Measurements from ENCODE around the gene PTPRD. TPM values are rescaled to one million over a fixed set of nuclear protein-coding genes. Genes with fewer than 3 reads are reported as not detected.

PTPRD gene
- total RNA-seq, 1 experiment from 2014 or later, result 69.6 TPM

DNA sequence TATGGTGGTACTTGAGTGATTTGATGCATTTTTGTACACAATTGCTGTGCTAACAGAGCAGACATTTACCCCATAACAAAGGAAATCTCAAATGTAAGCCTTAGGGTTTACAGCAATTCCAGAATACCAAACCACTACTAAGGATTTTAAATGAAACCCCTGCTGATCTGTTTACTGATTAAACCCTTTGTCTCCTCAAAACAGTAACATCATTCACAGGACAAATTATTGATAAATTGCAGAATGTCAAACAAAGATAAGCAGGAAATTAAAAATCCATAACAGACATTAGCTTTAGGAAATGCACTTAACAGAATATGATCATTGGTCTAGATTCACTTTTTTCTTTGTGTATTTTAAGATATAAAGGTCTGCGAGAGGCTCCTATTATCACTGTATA, 1796.9 kb downstream of the PTPRD start (continued):
- no peak for TF ChIP-seq E2F4 (CRISPR knock-in tag; IDR thresholded peaks at IDR 0.05; ENCODE audit: borderline replicate concordance, low read depth)
- no peak for TF ChIP-seq RORB (CRISPR knock-in tag; IDR thresholded peaks at IDR 0.05)

DNA sequence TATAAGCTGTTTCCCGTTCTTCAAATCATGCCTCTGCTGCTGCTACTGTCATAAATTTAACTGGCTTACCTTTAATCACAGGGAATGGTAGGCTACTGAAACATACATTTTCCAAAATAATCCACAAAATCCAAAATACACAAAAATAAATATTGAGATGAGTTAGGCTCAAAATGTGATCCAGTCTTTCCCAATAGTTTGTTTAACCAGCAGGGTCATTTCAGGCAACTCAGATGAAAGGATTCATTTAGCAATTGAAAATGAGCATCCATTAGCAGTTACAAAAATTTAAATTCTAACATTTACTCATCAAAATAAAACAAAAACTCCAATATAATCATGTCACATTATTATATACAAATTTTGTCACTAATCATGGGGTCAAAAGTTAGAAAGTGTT, 1797.6 kb downstream of the PTPRD start:
- POLR2A ChIA-PET, result no interaction called here
- ATAC-seq (no peak), DNase-seq (ENCODE audit: low spot score) (no peak)
- Mint-ChIP-seq H3K4me1 (peaks cover 26% of the 10 kb centered on the region), H3K36me3 (no peaks in the 10 kb centered on the region), H3K4me3 (no peak overlapping the region), H3K27me3 (ENCODE audit: low read depth) (no peaks in the 10 kb centered on the region), H3K27ac (no peak overlapping the region), H3K9me3 (no peaks in the 10 kb centered on the region)
- CTCF ChIA-PET, result no interaction called here
- TF ChIP-seq GABPB1 (CRISPR knock-in tag; IDR thresholded peaks at IDR 0.05) (no peak), FOXJ3 (CRISPR knock-in tag; IDR thresholded peaks at IDR 0.05; ENCODE audit: borderline replicate concordance) (no peak), ATF2 (CRISPR knock-in tag; IDR thresholded peaks at IDR 0.05; ENCODE audit: borderline replicate concordance, low read depth) (no peak), ZNF281 (CRISPR knock-in tag; IDR thresholded peaks at IDR 0.05) (no peak), ZBTB21 (CRISPR knock-in tag; IDR thresholded peaks at IDR 0.05; ENCODE audit: borderline replicate concordance) (no peak), NFE2L1 (CRISPR knock-in tag; IDR thresholded peaks at IDR 0.05) (no peak), ZNF532 (CRISPR knock-in tag; IDR thresholded peaks at IDR 0.05; ENCODE audit: borderline replicate concordance) (no peak), CDX4 (CRISPR knock-in tag; IDR thresholded peaks at IDR 0.05; ENCODE audit: borderline replicate concordance) (no peak), CBFB (CRISPR knock-in tag; IDR thresholded peaks at IDR 0.05; ENCODE audit: low read depth) (no peak), NR2C2 (CRISPR knock-in tag; IDR thresholded peaks at IDR 0.05) (no peak), ZNF317 (CRISPR knock-in tag; IDR thresholded peaks at IDR 0.05; ENCODE audit: borderline replicate concordance, low read depth) (no peak), ZNF219 (CRISPR knock-in tag; IDR thresholded peaks at IDR 0.05; ENCODE audit: borderline replicate concordance) (no peak), NR1H2 (CRISPR knock-in tag; IDR thresholded peaks at IDR 0.05) (no peak), JAZF1 (CRISPR knock-in tag; IDR thresholded peaks at IDR 0.05) (no peak)
- TF ChIP-seq, protein P1, sequence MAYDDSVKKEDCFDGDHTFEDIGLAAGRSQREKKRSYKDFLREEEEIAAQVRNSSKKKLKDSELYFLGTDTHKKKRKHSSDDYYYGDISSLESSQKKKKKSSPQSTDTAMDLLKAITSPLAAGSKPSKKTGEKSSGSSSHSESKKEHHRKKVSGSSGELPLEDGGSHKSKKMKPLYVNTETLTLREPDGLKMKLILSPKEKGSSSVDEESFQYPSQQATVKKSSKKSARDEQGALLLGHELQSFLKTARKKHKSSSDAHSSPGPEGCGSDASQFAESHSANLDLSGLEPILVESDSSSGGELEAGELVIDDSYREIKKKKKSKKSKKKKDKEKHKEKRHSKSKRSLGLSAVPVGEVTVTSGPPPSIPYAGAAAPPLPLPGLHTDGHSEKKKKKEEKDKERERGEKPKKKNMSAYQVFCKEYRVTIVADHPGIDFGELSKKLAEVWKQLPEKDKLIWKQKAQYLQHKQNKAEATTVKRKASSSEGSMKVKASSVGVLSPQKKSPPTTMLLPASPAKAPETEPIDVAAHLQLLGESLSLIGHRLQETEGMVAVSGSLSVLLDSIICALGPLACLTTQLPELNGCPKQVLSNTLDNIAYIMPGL (CRISPR knock-in tag; IDR thresholded peaks at IDR 0.05), result no peak
- TF ChIP-seq, protein P2, sequence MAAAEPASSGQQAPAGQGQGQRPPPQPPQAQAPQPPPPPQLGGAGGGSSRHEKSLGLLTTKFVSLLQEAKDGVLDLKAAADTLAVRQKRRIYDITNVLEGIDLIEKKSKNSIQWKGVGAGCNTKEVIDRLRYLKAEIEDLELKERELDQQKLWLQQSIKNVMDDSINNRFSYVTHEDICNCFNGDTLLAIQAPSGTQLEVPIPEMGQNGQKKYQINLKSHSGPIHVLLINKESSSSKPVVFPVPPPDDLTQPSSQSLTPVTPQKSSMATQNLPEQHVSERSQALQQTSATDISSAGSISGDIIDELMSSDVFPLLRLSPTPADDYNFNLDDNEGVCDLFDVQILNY (CRISPR knock-in tag; IDR thresholded peaks at IDR 0.05), result no peak
- TF ChIP-seq, protein P3, sequence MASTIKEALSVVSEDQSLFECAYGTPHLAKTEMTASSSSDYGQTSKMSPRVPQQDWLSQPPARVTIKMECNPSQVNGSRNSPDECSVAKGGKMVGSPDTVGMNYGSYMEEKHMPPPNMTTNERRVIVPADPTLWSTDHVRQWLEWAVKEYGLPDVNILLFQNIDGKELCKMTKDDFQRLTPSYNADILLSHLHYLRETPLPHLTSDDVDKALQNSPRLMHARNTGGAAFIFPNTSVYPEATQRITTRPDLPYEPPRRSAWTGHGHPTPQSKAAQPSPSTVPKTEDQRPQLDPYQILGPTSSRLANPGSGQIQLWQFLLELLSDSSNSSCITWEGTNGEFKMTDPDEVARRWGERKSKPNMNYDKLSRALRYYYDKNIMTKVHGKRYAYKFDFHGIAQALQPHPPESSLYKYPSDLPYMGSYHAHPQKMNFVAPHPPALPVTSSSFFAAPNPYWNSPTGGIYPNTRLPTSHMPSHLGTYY (CRISPR knock-in tag; IDR thresholded peaks at IDR 0.05), result no peak
- TF ChIP-seq, protein P4, sequence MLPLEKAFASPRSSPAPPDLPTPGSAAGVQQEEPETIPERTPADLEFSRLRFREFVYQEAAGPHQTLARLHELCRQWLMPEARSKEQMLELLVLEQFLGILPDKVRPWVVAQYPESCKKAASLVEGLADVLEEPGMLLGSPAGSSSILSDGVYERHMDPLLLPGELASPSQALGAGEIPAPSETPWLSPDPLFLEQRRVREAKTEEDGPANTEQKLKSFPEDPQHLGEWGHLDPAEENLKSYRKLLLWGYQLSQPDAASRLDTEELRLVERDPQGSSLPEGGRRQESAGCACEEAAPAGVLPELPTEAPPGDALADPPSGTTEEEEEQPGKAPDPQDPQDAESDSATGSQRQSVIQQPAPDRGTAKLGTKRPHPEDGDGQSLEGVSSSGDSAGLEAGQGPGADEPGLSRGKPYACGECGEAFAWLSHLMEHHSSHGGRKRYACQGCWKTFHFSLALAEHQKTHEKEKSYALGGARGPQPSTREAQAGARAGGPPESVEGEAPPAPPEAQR (CRISPR knock-in tag; IDR thresholded peaks at IDR 0.05), result no peak
